Left cardiac atrium (tissue), 4 donors: ENCODE results near the gene ALDH1B1. TPM values are rescaled to one million over a fixed set of nuclear protein-coding genes. Genes with fewer than 3 reads are reported as not detected.
A peak's percentile ranks its signal among the peaks of the same experiment; 100 is the strongest.

Experiments
- ATAC-seq, 2 donors: fragments of 200-7000 bp; cut with Tn5 transposase; one replicate each; pipeline ENCODE4 v1.9.1; 2020; ENCODE audit warnings: mild to moderate bottlenecking in 2 of 2, moderate library complexity in 2 of 2
- DNase-seq: peaks from one replicate; pipeline ENCODE4 v3.0.0-alpha.2; 2020
- intact Hi-C, 2 donors: fragments of 100-400 bp; cut with DNase I; formaldehyde crosslinking; loops; one replicate each; pipeline versions ENCODE4 v1.14.1 to v1.15.1; 2022 to 2023
- total RNA-seq, 2 donors: library from RNA; stranded (reverse); fragmentation: NEBNext Ultra II Directional; extraction: Animal tissue kit (Norgen Biotek cat#: 25700); gene quantifications; one replicate each; pipeline ENCODE4 v1.2.1, GENCODE V29; 2021
- donor health status: DM: no; HTN: yes; CAD: no.
- donor health status: DM: no; HTN: yes; CAD: no; lungs with severe emphysema.
- donor health status: DM: yes; HTN: yes; CAD: no.
- donor health status: Dilated cardiomyopathy.

ALDH1B1 gene
- total RNA-seq, 2 donors from 2014 or later = 19.4 to 21.0 TPM

GRCh38 chr9:38401994-38402393, 9.5 kb downstream of the ALDH1B1 start:
- intact Hi-C loops = loop anchor here in 1 of 2 donors (10.0 kb wide), 1 partner anchor 657 kb away; no protein-coding TSS in a partner anchor
- ATAC-seq = peak in 1 of 2 donors; percentile 58

DNA sequence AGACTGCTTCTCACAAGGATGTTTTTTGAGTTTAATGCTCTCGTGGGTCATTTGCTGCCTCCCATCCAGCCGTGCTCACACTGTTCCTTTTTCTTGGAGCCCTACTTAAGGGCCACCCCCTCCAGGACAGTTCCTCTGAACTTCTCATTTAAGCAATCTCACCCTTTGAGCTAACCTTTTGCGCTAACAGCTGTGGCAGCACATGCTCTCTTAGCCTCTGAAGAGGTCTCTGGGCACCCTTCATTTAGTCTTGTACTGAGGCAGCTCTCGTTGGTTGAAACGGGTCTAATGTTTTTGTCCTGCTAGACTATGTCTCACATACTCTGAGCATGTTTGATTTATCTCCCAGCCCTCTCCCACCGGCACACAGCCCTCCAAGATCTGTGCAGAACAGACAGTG, 11.8 kb downstream of the ALDH1B1 start:
- intact Hi-C loops = loop anchor here in 1 of 2 donors (10.0 kb wide), 1 partner anchor 660 kb away; no protein-coding TSS in a partner anchor
- DNase-seq (no peak), ATAC-seq (no peak)

More at GRCh38 chr9:38401994-38402393, 9.5 kb downstream of the ALDH1B1 start:
- no peak for DNase-seq

DNA sequence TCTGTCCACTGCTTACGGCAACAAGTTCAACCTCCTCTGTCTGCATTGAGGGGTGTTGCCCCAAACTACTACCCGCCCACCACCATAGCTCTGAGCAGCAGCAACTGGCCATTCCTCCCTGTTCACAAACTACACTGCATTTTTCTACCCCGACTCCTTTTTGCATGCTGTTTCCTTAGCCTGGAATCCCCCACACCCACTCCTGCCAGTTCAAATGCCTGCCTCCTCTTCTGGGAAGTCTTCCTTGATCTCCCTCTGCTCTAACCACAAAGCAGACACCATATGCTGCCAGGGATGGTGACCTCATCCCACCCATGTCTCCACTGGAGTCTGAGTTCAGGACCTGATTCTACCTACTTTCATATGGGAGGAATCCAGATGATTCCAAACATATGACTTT, 13.3 kb downstream of the ALDH1B1 start:
- intact Hi-C loops = loop anchor here in 1 of 2 donors (10.0 kb wide), 1 partner anchor 661 kb away; no protein-coding TSS in a partner anchor

GRCh38 chr9:38406476-38407186, 14.1 kb downstream of the ALDH1B1 start:
- ATAC-seq (no peak), DNase-seq (no peak)
- intact Hi-C loops = loop anchor here in 1 of 2 donors (10.0 kb wide), 1 partner anchor 662 kb away; no protein-coding TSS in a partner anchor

More for the DNA sequence above, 13.3 kb downstream of the ALDH1B1 start:
- DNase-seq = no peak
- ATAC-seq = no peak

GRCh38 chr9:38408719-38409118, 16.2 kb downstream of the ALDH1B1 start:
- intact Hi-C loops = loop anchor here in 1 of 2 donors (10.0 kb wide), 1 partner anchor 664 kb away; no protein-coding TSS in a partner anchor

DNA sequence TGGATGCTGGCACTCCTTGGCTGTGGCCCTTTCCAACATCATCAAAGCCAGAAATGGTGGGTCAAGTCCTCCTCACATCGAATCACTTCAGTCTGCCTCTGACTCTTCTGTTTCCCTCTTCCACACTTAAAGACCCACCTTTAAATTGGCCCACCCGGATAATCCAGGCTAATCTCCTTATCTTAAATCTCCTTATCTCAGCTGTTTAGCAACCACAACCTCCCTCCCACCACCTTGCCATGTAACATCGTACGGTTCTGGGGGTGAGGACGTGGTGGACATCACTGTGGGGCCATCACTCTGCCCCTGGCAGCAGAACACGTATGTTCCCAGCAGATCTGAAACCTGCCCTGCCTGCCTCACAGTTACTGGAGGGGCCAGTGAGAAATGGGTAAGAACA, 20.2 kb downstream of the ALDH1B1 start:
- intact Hi-C loops = no loop called here
- ATAC-seq (no peak), DNase-seq (no peak)

More at GRCh38 chr9:38408719-38409118, 16.2 kb downstream of the ALDH1B1 start:
- no peak for DNase-seq
- ATAC-seq = no peak

- intact Hi-C loops = no loop called here
- no peak for ATAC-seq
- DNase-seq = no peak
These were observed 20.8 kb downstream of the ALDH1B1 start for GRCh38 chr9:38413283-38413682.

DNA sequence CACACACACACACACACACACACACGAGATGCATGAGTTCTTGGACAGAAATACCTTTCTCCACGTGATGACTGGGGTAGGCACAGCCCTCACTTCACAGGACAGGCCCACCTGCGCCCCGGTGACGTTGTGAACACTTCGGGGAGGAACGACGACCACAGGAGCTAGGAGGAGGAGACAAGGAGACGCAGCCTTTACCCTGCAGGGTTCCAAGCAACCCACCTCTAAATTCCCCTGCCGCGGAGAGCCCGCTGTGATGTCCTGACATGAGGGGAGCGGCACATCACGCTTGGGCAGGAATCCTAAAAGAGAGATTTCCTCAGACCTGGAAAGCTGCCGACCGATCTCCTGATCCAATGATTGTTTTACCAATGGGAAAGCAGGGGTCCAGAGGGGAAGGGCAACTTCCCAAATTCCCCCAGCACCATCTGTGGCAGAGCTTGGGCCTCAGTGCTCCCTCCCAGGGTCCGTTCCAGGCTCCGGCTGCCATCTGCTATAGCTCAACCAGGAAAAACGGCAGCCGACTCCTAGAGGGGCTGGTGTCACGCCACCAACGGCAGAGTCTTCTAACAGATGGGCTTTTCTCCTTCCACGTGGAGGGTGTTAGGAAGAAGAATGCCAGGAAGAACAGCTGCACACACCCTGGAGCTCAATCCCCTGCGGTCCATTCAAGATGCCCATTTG, 21.7 kb downstream of the ALDH1B1 start:
- ATAC-seq (no peak), DNase-seq (no peak)
- intact Hi-C loops = no loop called here

GRCh38 chr9:38415856-38416255, 23.4 kb downstream of the ALDH1B1 start:
- no peak for ATAC-seq
- intact Hi-C loops = no loop called here
- no peak for DNase-seq

DNA sequence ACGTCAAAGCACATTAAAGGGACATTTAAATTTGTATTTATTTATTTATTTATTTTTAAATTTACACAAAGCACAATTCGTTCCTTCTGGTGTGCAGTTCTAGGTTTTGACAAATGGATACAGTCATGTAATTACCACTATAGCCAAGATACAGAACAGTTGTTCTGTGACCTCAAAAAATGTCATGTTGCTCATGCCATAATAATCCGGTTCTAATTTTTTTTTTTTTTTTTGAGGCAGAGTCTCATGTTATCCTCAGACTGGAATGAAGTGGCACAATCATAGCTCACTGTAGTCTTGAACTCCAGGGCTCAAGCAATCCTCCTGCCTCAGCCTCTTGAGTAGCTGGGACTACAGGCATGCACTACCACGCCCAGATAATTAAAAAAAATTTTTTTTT, 24.0 kb downstream of the ALDH1B1 start:
- intact Hi-C loops = no loop called here
- DNase-seq = no peak
- ATAC-seq = no peak

DNA sequence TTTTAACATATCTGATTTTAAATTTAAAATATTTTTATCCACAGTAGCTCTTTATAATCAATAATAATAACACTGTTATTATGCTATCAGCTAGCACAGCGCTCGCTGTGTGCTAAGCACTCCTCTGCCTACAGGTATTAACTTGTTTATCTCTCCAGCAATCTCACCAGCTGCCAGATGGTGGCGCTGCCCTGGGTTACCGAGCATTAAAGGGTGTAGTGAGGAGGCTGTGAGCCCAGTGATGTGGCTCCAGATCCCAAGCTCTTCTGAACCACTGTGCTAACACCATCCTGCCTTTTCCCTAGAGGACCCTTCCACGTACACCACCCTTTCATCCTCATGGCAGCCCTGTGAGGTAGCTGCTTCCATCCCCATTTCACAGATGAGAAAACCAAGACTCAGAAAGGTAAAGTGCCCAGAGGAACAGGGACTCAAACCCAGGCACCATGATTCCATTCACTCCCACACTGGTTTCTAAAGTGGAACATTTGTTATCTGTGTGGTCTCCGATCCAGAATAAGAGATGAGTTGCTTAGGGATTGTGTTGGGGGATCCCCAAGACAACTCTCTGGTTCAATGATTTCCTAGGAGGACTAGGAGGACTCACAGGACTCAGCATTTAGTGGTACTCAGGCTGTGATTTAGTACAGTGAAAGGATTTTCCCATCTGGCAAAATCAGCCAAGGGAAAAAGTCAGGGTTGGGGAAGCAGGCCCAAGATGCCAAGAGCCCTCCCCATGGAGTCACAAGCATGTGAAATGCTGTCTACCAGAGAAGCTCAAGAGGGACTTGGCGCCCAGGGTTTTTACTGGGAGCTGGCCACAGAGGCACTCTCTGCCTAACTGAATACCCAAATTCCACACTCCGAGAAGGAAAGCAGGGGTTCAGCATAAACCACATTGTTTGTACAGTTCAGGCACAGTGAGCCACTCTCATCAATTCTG, 24.8 kb downstream of the ALDH1B1 start:
- intact Hi-C loops = no loop called here
- ATAC-seq (peak in 1 of 2 donors; percentile 50), DNase-seq (no peak)

GRCh38 chr9:38418366-38418765, 25.9 kb downstream of the ALDH1B1 start:
- intact Hi-C loops = no loop called here
- DNase-seq (no peak), ATAC-seq (no peak)

- DNase-seq = no peak
- ATAC-seq = no peak
- intact Hi-C loops = no loop called here
These were observed 26.7 kb downstream of the ALDH1B1 start for GRCh38 chr9:38419181-38419580.

- DNase-seq = no peak
- no peak for ATAC-seq
- intact Hi-C loops = no loop called here
These were observed 29.2 kb downstream of the ALDH1B1 start for GRCh38 chr9:38421498-38422211.

GRCh38 chr9:38422555-38423260, 30.2 kb downstream of the ALDH1B1 start:
- no peak for ATAC-seq
- intact Hi-C loops = no loop called here
- DNase-seq = no peak

DNA sequence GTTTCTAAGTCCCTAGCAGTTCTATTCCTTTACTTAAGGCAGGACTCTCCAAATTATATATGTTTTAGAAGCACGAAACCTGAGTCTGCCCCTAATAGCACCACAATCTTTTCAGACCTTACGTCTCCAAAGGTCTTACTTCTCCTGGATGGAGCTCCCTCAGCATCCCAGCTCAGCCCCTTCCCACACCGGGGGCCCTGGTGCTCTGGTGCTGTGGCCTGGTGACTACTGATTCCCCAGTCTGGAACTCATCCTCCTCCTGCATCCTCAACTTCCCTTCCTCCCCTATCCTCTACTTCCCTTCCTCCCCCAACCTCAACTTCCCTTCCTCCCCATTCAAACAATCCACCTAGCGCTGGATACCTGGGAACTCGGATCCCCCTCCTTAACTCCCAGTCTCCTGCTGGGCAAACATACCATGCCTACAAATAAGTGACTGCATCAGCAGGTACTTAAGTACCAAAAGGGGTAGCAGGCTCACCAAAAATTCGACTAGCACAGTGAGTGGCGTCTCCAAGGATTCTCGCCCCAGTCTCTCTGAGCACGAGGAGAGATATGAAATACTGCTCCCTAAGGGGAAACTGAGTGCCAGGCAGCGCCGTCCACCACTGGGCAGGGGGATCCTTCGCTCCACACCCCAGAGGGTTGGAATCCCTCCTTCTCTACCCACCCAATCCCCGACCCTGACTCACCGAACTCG, 30.9 kb downstream of the ALDH1B1 start:
- ATAC-seq = no peak
- DNase-seq = no peak
- intact Hi-C loops = no loop called here
